ENCODE data around the gene NCOR1.
"Not testable (repeated sequence)": the region's sequence is repeated elsewhere in the genome, so short reads cannot be mapped to it uniquely, and the experiment has no call there.

GRCh38 chr17:16216341-16217001, 1.1 kb upstream of the NCOR1 start:
- TF ChIP-seq MAX (IDR thresholded peaks at IDR 0.05); ZNF20 (CRISPR knock-in tag; IDR thresholded peaks at IDR 0.05); SP1 (IDR thresholded peaks at IDR 0.05); SP1 (CRISPR knock-in tag; IDR thresholded peaks at IDR 0.05); ZNF510 (CRISPR knock-in tag; IDR thresholded peaks at IDR 0.05; ENCODE audit: low read depth); ELF1 (CRISPR knock-in tag; IDR thresholded peaks at IDR 0.05); RXRA (CRISPR knock-in tag; IDR thresholded peaks at IDR 0.05); ZNF274 (CRISPR knock-in tag; IDR thresholded peaks at IDR 0.05); CREM (IDR thresholded peaks at IDR 0.05); CREM (CRISPR knock-in tag; IDR thresholded peaks at IDR 0.05); CTCF (CRISPR knock-in tag; IDR thresholded peaks at IDR 0.05); MAFG (CRISPR knock-in tag; IDR thresholded peaks at IDR 0.05); RAD21 (CRISPR knock-in tag; IDR thresholded peaks at IDR 0.05); USF2 (IDR thresholded peaks at IDR 0.05; ENCODE audit: low read depth, low read length); USF2 (CRISPR knock-in tag; IDR thresholded peaks at IDR 0.05; ENCODE audit: borderline replicate concordance): not testable (repeated sequence)
